H1 (cell line): ENCODE results near the gene FANK1.

ENCODE experiments used
- CREB1 ChIP-seq: IDR thresholded peaks from 2 replicates; pipeline ENCODE4 v1.6.1; 2012; ENCODE audit warnings: inconsistent platforms
- EGR1 ChIP-seq: IDR thresholded peaks from 2 replicates; pipeline ENCODE4 v1.6.1; 2011; ENCODE audit warnings: low read depth, low read length, borderline replicate concordance
- EP300 ChIP-seq, 2 experiments: IDR thresholded peaks; 1 replicate in 1 of 2; 2 replicates in 1 of 2; pipeline ENCODE4 v1.6.1; 2011 to 2012; ENCODE audit warnings: low read depth in 2 of 2, low read length in 2 of 2, mild to moderate bottlenecking in 2 of 2, borderline replicate concordance in 1 of 2, inconsistent platforms in 1 of 2, moderate library complexity in 1 of 2
- GABPA ChIP-seq: IDR thresholded peaks from 2 replicates; pipeline ENCODE4 v1.6.1; 2011; ENCODE audit warnings: mild to moderate bottlenecking, low read length, moderate library complexity, borderline replicate concordance; ENCODE audit not compliant: insufficient read depth
- HDAC2 ChIP-seq, 2 experiments: fragments of 300-600 bp in 1 of 2; sonication (generic) in 1 of 2; IDR thresholded peaks; 2 replicates each; pipeline ENCODE4 v1.6.1; 2011 to 2012; ENCODE audit warnings: low read depth in 2 of 2, low read length in 2 of 2, mild to moderate bottlenecking in 2 of 2, moderate library complexity in 2 of 2, borderline replicate concordance in 1 of 2, inconsistent platforms in 1 of 2
- JUND ChIP-seq: IDR thresholded peaks from 2 replicates; pipeline ENCODE4 v1.6.1; 2011; ENCODE audit warnings: mild to moderate bottlenecking, improper control_type of control experiment, low read length
- POLR2A ChIP-seq, 2 experiments: IDR thresholded peaks; 1 replicate in 1 of 2; 2 replicates in 1 of 2; pipeline ENCODE4 v1.6.1; 2011; ENCODE audit warnings: low read depth in 2 of 2, low read length in 2 of 2, mild to moderate bottlenecking in 2 of 2; ENCODE audit errors: control extremely low read depth in 1 of 2
- RAD21 ChIP-seq, 2 experiments: IDR thresholded peaks in 1 of 2; conservative IDR thresholded peaks in 1 of 2; 2 replicates each; pipeline ENCODE4 v1.6.1; 2011; ENCODE audit warnings: low read depth in 2 of 2, low read length in 2 of 2, improper control_type of control experiment in 1 of 2, inconsistent platforms in 1 of 2, mild to moderate bottlenecking in 1 of 2, moderate library complexity in 1 of 2
- RFX5 ChIP-seq: IDR thresholded peaks from 2 replicates; pipeline ENCODE4 v1.6.1; 2011; ENCODE audit warnings: low read depth, low read length, improper control_type of control experiment, borderline replicate concordance
- SIN3A ChIP-seq, 2 experiments: IDR thresholded peaks in 1 of 2; conservative IDR thresholded peaks in 1 of 2; 2 replicates each; pipeline ENCODE4 v1.6.1; 2011 to 2012; ENCODE audit warnings: low read length in 2 of 2, improper control_type of control experiment in 1 of 2, low read depth in 1 of 2, mild to moderate bottlenecking in 1 of 2
- SIX5 ChIP-seq: IDR thresholded peaks from 2 replicates; pipeline ENCODE4 v1.6.1; 2011; ENCODE audit warnings: mild to moderate bottlenecking, low read depth, low read length
- SUZ12 ChIP-seq: fragments of 200-600 bp; sonication (generic); IDR thresholded peaks from 2 replicates; pipeline ENCODE4 v1.6.1; 2012; ENCODE audit warnings: mild to moderate bottlenecking, inconsistent platforms, low read length, moderate library complexity, mixed read lengths
- TEAD4 ChIP-seq: IDR thresholded peaks from 2 replicates; pipeline ENCODE4 v1.6.1; 2012; ENCODE audit warnings: low read depth, low read length, inconsistent platforms, mixed read lengths
- TF ChIP-seq, protein P1 (sequence below), 3 experiments: IDR thresholded peaks; 1 replicate in 2 of 3; 2 replicates in 1 of 3; pipeline versions ENCODE4 v1.5.1 to v1.6.1; 2011; ENCODE audit warnings: low read length in 3 of 3, mild to moderate bottlenecking in 3 of 3, inconsistent platforms in 2 of 3, low read depth in 1 of 3, moderate library complexity in 1 of 3; ENCODE audit not compliant: insufficient read depth in 1 of 3; ENCODE audit errors: control extremely low read depth in 1 of 3

- TF ChIP-seq POLR2A (IDR thresholded peaks at IDR 0.05; ENCODE audit: control extremely low read depth in 1 of 2, low read depth in 2 of 2, low read length in 2 of 2) (no peak), TEAD4 (no peak), EP300 (IDR thresholded peaks at IDR 0.05; ENCODE audit: borderline replicate concordance in 1 of 2, low read depth in 2 of 2, low read length in 2 of 2) (no peak), GABPA (no peak), SIN3A (conservative IDR thresholded peaks at IDR 0.05 in 1 of 2, IDR thresholded peaks at IDR 0.05 in 1 of 2; ENCODE audit: low read depth in 1 of 2, low read length in 2 of 2) (no peak), JUND (no peak), HDAC2 (IDR thresholded peaks at IDR 0.05; ENCODE audit: borderline replicate concordance in 1 of 2, low read depth in 2 of 2, low read length in 2 of 2) (no peak), EGR1 (no peak), SIX5 (no peak), CREB1 (no peak), RAD21 (IDR thresholded peaks at IDR 0.05 in 1 of 2, conservative IDR thresholded peaks at IDR 0.05 in 1 of 2; ENCODE audit: low read depth in 2 of 2, low read length in 2 of 2) (no peak), RFX5 (no peak), SUZ12 (no peak)
- TF ChIP-seq, protein P1, sequence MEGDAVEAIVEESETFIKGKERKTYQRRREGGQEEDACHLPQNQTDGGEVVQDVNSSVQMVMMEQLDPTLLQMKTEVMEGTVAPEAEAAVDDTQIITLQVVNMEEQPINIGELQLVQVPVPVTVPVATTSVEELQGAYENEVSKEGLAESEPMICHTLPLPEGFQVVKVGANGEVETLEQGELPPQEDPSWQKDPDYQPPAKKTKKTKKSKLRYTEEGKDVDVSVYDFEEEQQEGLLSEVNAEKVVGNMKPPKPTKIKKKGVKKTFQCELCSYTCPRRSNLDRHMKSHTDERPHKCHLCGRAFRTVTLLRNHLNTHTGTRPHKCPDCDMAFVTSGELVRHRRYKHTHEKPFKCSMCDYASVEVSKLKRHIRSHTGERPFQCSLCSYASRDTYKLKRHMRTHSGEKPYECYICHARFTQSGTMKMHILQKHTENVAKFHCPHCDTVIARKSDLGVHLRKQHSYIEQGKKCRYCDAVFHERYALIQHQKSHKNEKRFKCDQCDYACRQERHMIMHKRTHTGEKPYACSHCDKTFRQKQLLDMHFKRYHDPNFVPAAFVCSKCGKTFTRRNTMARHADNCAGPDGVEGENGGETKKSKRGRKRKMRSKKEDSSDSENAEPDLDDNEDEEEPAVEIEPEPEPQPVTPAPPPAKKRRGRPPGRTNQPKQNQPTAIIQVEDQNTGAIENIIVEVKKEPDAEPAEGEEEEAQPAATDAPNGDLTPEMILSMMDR (IDR thresholded peaks at IDR 0.05; ENCODE audit: control extremely low read depth in 1 of 3, insufficient read depth in 1 of 3, low read depth in 1 of 3, low read length in 3 of 3): no peak
These were observed 84.2 kb downstream of the FANK1 start for GRCh38 chr10:125980521-125981035.
